ENCODE results near the gene DOCK8.

Gene DOCK8

DNA sequence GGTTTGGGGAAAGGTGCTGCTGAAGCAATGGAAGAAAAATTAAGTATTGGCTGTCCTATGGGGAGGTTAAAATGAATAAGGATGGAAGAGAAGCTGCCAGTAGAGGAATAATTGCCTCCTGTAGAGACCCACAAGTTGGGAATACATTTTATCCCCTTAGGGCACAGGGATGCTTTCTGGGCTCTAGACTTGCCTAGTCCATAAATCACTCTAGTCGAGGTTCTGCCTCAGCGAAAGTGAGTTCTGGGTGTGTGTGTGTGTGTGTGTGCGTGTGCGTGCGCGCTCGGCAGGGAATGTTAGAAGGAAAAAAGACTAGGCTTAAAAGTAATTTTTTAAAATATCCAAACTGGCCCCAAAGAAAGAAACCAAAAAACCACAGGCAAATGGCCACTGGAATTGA lies 291.6 kb downstream of the DOCK8 start:
- H3K27ac ChIP-seq, result no peak overlapping the region
- no peak for TF ChIP-seq ZFX (IDR thresholded peaks at IDR 0.05)
- TF ChIP-seq, protein P1, sequence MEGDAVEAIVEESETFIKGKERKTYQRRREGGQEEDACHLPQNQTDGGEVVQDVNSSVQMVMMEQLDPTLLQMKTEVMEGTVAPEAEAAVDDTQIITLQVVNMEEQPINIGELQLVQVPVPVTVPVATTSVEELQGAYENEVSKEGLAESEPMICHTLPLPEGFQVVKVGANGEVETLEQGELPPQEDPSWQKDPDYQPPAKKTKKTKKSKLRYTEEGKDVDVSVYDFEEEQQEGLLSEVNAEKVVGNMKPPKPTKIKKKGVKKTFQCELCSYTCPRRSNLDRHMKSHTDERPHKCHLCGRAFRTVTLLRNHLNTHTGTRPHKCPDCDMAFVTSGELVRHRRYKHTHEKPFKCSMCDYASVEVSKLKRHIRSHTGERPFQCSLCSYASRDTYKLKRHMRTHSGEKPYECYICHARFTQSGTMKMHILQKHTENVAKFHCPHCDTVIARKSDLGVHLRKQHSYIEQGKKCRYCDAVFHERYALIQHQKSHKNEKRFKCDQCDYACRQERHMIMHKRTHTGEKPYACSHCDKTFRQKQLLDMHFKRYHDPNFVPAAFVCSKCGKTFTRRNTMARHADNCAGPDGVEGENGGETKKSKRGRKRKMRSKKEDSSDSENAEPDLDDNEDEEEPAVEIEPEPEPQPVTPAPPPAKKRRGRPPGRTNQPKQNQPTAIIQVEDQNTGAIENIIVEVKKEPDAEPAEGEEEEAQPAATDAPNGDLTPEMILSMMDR (conservative IDR thresholded peaks at IDR 0.05), result no peak

DNA sequence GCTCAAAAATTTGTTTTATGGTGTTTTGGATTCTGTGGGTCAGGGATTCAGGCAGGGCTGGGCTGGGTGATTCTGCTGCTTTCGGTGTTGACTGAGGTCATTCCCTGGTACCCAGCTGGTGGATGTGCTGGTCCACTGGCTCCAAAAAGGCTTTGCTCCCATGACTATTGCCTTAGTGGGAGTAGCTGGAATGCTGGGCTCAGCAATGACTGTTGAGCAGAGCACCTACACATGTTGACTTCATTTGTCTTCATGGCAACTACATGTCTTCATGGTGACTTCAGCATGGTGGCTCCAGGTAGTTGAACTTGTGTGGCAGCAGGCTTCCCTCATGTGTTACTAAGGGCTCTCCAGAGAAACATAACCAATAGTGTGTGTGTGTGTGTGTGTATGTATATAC lies 297.2 kb downstream of the DOCK8 start:
- TF ChIP-seq ZFX (IDR thresholded peaks at IDR 0.05), result no peak
- TF ChIP-seq, protein P1 (conservative IDR thresholded peaks at IDR 0.05), result no peak
- H3K27ac ChIP-seq, result no peak overlapping the region

DNA sequence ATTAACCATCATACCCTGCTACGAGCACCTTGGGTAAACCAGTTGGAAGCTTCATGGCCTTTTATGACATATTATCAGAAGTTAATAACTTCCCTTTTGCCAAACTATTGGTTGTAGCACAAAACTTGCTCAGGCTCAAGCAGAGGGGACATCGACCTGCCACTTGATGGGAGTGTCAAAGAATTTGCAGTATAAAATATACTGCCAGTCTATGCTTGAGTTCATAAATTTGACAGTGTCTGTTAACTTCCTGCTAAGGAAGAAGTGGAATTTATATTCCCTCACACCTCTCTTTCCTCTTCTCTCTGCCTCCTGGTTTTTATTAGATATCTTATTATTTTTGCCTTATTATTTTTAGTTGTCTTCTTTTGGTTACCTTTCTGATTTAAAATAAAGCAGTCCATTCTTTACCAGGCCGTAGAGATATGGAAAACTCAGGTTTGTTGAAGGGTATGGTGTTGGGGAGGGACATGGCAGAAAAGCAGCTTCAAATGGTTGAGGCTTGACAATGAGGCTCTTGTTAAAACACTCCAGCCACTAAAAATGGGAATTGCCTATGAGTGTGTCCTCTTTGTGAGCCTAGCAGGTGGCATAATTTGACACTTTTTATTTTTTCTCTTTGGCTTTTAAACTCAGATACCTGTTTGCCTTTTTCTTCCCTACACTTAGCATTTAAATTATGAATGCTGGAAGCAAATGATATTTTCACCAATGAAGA lies 298.0 kb downstream of the DOCK8 start:
- no peak overlapping the region for H3K27ac ChIP-seq
- TF ChIP-seq, protein P1 (conservative IDR thresholded peaks at IDR 0.05), result no peak
- no peak for TF ChIP-seq ZFX (IDR thresholded peaks at IDR 0.05)

All from C4-2B (cell line).